ENCODE measurements around the gene SFXN4. TPM values are rescaled to one million over a fixed set of nuclear protein-coding genes. Genes with fewer than 3 reads are reported as not detected.
A peak's percentile ranks its signal among the peaks of the same experiment; 100 is the strongest.

SFXN4 gene
- total and polyA plus RNA-seq, 9 of the 15 experiments (the other 6 are each of a cell fraction or from before 2014, with no cell fraction given), result 40.1 to 97.8 (median 54.5) TPM

DNA sequence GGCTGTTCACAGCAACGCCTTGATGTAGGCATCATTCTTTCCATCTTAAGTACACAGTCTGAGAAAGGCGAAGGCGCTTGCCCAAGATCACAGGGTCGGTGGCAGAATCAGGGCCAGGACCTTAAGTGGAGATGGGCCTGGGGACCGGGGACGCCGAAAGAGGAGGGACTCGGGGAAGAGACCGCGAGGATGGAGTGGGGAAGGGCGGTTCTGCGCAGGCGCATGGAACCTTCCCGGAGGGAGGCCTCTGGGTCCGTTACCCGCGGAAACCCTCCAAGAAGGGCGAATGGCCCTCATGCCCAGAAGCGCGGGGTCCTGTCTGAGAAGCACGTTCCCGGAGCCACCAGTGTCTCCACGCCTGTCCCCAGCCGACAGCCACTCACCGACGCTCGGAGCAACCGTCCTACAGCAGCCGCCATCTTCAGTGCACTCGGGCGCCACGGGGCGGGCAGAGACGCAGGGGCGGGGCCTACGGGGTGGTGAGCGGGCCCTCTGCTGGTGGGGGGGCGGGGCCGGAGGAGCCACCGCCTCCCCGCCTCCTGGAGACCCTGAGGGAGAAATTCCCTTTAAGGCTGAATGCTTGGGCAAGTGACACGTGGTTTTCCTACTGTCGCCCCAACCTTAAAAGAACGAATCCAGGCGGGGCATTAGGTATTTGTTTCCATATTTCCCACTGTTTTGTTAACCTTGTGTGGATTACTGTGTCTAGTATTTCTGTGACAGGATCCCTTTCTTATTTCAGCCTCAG is 13.0 kb upstream of the SFXN4 start, which contains the start of gene PRDX3 (continued):
- TF ChIP-seq, protein P1, sequence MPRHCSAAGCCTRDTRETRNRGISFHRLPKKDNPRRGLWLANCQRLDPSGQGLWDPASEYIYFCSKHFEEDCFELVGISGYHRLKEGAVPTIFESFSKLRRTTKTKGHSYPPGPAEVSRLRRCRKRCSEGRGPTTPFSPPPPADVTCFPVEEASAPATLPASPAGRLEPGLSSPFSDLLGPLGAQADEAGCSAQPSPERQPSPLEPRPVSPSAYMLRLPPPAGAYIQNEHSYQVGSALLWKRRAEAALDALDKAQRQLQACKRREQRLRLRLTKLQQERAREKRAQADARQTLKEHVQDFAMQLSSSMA (CRISPR knock-in tag; IDR thresholded peaks at IDR 0.05), result peak; percentile 84; the same call in 1 of the 2 replicates
- peak; percentile 90 for TF ChIP-seq TBP (optimal IDR thresholded peaks at IDR 0.05; ENCODE audit: low read depth, low read length)
- no peak for TF ChIP-seq MEF2A (IDR thresholded peaks at IDR 0.05; ENCODE audit: control insufficient read depth, low read depth, low read length)
- no peak; the same call in none of the 2 replicates for TF ChIP-seq CREM (IDR thresholded peaks at IDR 0.05; ENCODE audit: low read depth)
- TF ChIP-seq NBN (IDR thresholded peaks at IDR 0.05; ENCODE audit: low read depth), result no peak
- TF ChIP-seq, protein P2, sequence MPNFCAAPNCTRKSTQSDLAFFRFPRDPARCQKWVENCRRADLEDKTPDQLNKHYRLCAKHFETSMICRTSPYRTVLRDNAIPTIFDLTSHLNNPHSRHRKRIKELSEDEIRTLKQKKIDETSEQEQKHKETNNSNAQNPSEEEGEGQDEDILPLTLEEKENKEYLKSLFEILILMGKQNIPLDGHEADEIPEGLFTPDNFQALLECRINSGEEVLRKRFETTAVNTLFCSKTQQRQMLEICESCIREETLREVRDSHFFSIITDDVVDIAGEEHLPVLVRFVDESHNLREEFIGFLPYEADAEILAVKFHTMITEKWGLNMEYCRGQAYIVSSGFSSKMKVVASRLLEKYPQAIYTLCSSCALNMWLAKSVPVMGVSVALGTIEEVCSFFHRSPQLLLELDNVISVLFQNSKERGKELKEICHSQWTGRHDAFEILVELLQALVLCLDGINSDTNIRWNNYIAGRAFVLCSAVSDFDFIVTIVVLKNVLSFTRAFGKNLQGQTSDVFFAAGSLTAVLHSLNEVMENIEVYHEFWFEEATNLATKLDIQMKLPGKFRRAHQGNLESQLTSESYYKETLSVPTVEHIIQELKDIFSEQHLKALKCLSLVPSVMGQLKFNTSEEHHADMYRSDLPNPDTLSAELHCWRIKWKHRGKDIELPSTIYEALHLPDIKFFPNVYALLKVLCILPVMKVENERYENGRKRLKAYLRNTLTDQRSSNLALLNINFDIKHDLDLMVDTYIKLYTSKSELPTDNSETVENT (CRISPR knock-in tag; IDR thresholded peaks at IDR 0.05), result no peak
- peak; percentile 84; the same call in 1 of the 2 replicates for TF ChIP-seq GTF2E2 (tag; IDR thresholded peaks at IDR 0.05)
- TF ChIP-seq KAT7 (CRISPR knock-in tag; IDR thresholded peaks at IDR 0.05; ENCODE audit: borderline replicate concordance), result 0 out of 2 replicates have a peak, but pooled peaks have one; percentile 23
- TF ChIP-seq, protein P3, sequence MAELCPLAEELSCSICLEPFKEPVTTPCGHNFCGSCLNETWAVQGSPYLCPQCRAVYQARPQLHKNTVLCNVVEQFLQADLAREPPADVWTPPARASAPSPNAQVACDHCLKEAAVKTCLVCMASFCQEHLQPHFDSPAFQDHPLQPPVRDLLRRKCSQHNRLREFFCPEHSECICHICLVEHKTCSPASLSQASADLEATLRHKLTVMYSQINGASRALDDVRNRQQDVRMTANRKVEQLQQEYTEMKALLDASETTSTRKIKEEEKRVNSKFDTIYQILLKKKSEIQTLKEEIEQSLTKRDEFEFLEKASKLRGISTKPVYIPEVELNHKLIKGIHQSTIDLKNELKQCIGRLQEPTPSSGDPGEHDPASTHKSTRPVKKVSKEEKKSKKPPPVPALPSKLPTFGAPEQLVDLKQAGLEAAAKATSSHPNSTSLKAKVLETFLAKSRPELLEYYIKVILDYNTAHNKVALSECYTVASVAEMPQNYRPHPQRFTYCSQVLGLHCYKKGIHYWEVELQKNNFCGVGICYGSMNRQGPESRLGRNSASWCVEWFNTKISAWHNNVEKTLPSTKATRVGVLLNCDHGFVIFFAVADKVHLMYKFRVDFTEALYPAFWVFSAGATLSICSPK (IDR thresholded peaks at IDR 0.05; ENCODE audit: borderline replicate concordance), result no peak
- no peak for TF ChIP-seq RHOXF2B (CRISPR knock-in tag; conservative IDR thresholded peaks at IDR 0.05)
- no peak for TF ChIP-seq ARNT (IDR thresholded peaks at IDR 0.05)
- no peak for TF ChIP-seq TEAD4 (IDR thresholded peaks at IDR 0.05; ENCODE audit: low read length)
- no peak for TF ChIP-seq TEAD4 (CRISPR knock-in tag; IDR thresholded peaks at IDR 0.05; ENCODE audit: borderline replicate concordance)
- no peak for TF ChIP-seq KAT8 (IDR thresholded peaks at IDR 0.05; ENCODE audit: low read depth)
- TF ChIP-seq TFAM (CRISPR knock-in tag; conservative IDR thresholded peaks at IDR 0.05), result no peak
- TF ChIP-seq, protein P4, sequence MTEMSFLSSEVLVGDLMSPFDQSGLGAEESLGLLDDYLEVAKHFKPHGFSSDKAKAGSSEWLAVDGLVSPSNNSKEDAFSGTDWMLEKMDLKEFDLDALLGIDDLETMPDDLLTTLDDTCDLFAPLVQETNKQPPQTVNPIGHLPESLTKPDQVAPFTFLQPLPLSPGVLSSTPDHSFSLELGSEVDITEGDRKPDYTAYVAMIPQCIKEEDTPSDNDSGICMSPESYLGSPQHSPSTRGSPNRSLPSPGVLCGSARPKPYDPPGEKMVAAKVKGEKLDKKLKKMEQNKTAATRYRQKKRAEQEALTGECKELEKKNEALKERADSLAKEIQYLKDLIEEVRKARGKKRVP (CRISPR knock-in tag; IDR thresholded peaks at IDR 0.05), result no peak
- TF ChIP-seq HDAC1 (IDR thresholded peaks at IDR 0.05), result peak in 1 of 2 experiments; percentile 50; a peak in 1 of 4 replicates
- no peak for TF ChIP-seq GTF2F1 (IDR thresholded peaks at IDR 0.05; ENCODE audit: low read depth, low read length)
- no peak for TF ChIP-seq SAFB2 (IDR thresholded peaks at IDR 0.05; ENCODE audit: borderline replicate concordance, low read depth, low read length, severe bottlenecking)
- TF ChIP-seq ZFP30 (CRISPR knock-in tag; IDR thresholded peaks at IDR 0.05; ENCODE audit: borderline replicate concordance), result no peak
- TF ChIP-seq MCM7 (IDR thresholded peaks at IDR 0.05), result no peak
- no peak for TF ChIP-seq FOXA1 (IDR thresholded peaks at IDR 0.05; ENCODE audit: borderline replicate concordance)
